K562 (cell line): ENCODE data around the gene MSANTD1. TPM values are rescaled to one million over a fixed set of nuclear protein-coding genes. Genes with fewer than 3 reads are reported as not detected.

Source experiments
- ATAC-seq: fragments of 200-7000 bp; cut with Tn5 transposase; 3 replicates; pipeline ENCODE4 v1.9.1; 2020; ENCODE audit warnings: moderate library complexity
- BruUV-seq: library from RNA; stranded (reverse); fragments of 400-500 nt; replicated peaks from 2 replicates; lab custom pipeline; 2021; lab: Mats Ljungman, UMichigan
- CTCF ChIA-PET: fragments of 300-600 bp; formaldehyde crosslinking; extraction: SDS; loops from one replicate; lab custom pipeline; 2021; ENCODE audit warnings: low intra/inter-chr PET ratio; lab: Yijun Ruan, JAX
- POLR2A ChIA-PET: fragments of 300-600, 350-650 bp; sonication (Branson Sonifier 250); formaldehyde crosslinking; extraction: SDS; loops from one replicate; lab custom pipeline; 2021; ENCODE audit warnings: antibody characterized with exemption, inconsistent platforms; lab: Yijun Ruan, JAX
- DNase-seq, 4 experiments: peaks; one replicate each; pipeline versions ENCODE4 v3.0.0 to v3.0.0-alpha.2; 2011 to 2018; ENCODE audit warnings: low spot score in 3 of 4, mixed read lengths in 3 of 4; ENCODE audit errors: extremely low read depth in 1 of 4
- FAIRE-seq: peaks from 2 replicates; lab custom pipeline; 2011; peaks lifted over from hg19 to GRCh38; lab: Jason Lieb, UNC
- H2AFZ ChIP-seq: 2 replicates; pipeline ENCODE4 v1.6.0; 2011; ENCODE audit warnings: low read depth, low read length, control low read depth, inconsistent platforms
- H3K27ac ChIP-seq: fragments of 200-600 bp; 3 replicates; pipeline ENCODE4 v1.8.0; 2011; ENCODE audit warnings: low read depth, mild to moderate bottlenecking, control low read depth, inconsistent platforms, low read length, moderate library complexity, mixed read lengths; ENCODE audit errors: extremely low read depth
- H3K27me3 ChIP-seq, 2 experiments: fragments of 300-600 bp in 1 of 2; 2 replicates in 1 of 2; 3 replicates in 1 of 2; pipeline versions ENCODE4 v1.6.0 to v1.8.0; 2011; ENCODE audit warnings: inconsistent platforms in 2 of 2, low read length in 2 of 2, mild to moderate bottlenecking in 1 of 2, mixed read lengths in 1 of 2, moderate library complexity in 1 of 2; ENCODE audit not compliant: control insufficient read depth in 2 of 2, insufficient read depth in 2 of 2
- H3K36me3 ChIP-seq: fragments of 300-600 bp; 3 replicates; pipeline ENCODE4 v1.8.0; 2011; ENCODE audit warnings: mild to moderate bottlenecking, low read length, inconsistent platforms; ENCODE audit not compliant: control insufficient read depth, insufficient read depth
- H3K4me1 ChIP-seq, 2 experiments: fragments of 200-600 bp in 1 of 2; replicated peaks in 1 of 2; 2 replicates in 1 of 2; 3 replicates in 1 of 2; pipeline versions ENCODE4 v1.5.1 to v1.8.0; 2011; ENCODE audit warnings: inconsistent platforms in 2 of 2, low read length in 2 of 2, mild to moderate bottlenecking in 1 of 2, mixed read lengths in 1 of 2, moderate library complexity in 1 of 2; ENCODE audit not compliant: control insufficient read depth in 2 of 2, insufficient read depth in 2 of 2
- H3K4me2 ChIP-seq: 2 replicates; pipeline ENCODE4 v1.6.1; 2011; ENCODE audit warnings: low read length, control low read depth, inconsistent platforms, mixed read lengths; ENCODE audit not compliant: insufficient read depth
- H3K4me3 ChIP-seq: fragments of 200-600 bp; sonication (generic), shearing (Covaris generic); 2 replicates; pipeline ENCODE4 v1.5.1; 2016; ENCODE audit warnings: control low read depth, inconsistent platforms
- H3K79me2 ChIP-seq: fragments of 200-600 bp; 3 replicates; pipeline ENCODE4 v1.8.0; 2011; ENCODE audit warnings: low read length, inconsistent platforms; ENCODE audit not compliant: control insufficient read depth, insufficient read depth
- H3K9ac ChIP-seq, 2 experiments: 2 replicates each; pipeline versions ENCODE4 v1.6.0 to v1.6.1; 2011; ENCODE audit warnings: low read depth in 2 of 2, low read length in 2 of 2, control low read depth in 1 of 2, inconsistent platforms in 1 of 2, mild to moderate bottlenecking in 1 of 2, mixed read lengths in 1 of 2; ENCODE audit not compliant: insufficient read depth in 1 of 2
- H3K9me1 ChIP-seq: one replicate; pipeline ENCODE4 v1.6.0; 2011; ENCODE audit warnings: inconsistent platforms, mild to moderate bottlenecking, low read length, moderate library complexity; ENCODE audit not compliant: control insufficient read depth, insufficient read depth
- H3K9me3 ChIP-seq: replicated peaks from 2 replicates; pipeline ENCODE4 v1.5.1; 2011; ENCODE audit warnings: low read depth, low read length, inconsistent platforms; ENCODE audit not compliant: control insufficient read depth, insufficient read depth
- H4K20me1 ChIP-seq: replicated peaks from 2 replicates; pipeline ENCODE4 v1.6.1; 2011; ENCODE audit warnings: low read length, inconsistent platforms, mixed read lengths; ENCODE audit not compliant: control insufficient read depth, insufficient read depth
- SMARCE1 ChIP-seq: fragments of 450-650 bp; IDR thresholded peaks from 2 replicates; pipeline ENCODE4 v1.7.1; 2016; ENCODE audit warnings: mild to moderate bottlenecking
- SOX6 ChIP-seq: fragments of 450-650 bp; IDR thresholded peaks from 2 replicates; pipeline ENCODE4 v1.6.1; 2014; ENCODE audit warnings: mild to moderate bottlenecking
- TEAD2 ChIP-seq: fragments of 450-650 bp; IDR thresholded peaks from 2 replicates; pipeline ENCODE4 v1.6.1; 2016; ENCODE audit warnings: missing genetic modification characterization, control low read depth, missing compliant biosample characterization
- XRCC3 ChIP-seq: fragments of 450-650 bp; IDR thresholded peaks from 2 replicates; pipeline ENCODE4 v1.6.1; 2017; ENCODE audit warnings: mild to moderate bottlenecking, moderate library complexity
- WGBS: fragments of 100-300 bp; shearing (Covaris generic); methylation state at CpG from one replicate; pipeline ENCODE4 v1.1.6; 2016; ENCODE audit warnings: low coverage, mixed read lengths; ENCODE audit not compliant: insufficient coverage; ENCODE audit errors: missing lambda C conversion rate; 5-methylcytosine and 5-hydroxymethylcytosine counted together
- in situ Hi-C: fragments of 300-500 bp; cut with MboI; formaldehyde crosslinking; loops from 4 replicates; pipeline ENCODE4 v1.15.0; 2018; ENCODE audit warnings: inconsistent platforms, mixed read lengths
- intact Hi-C: fragments of 100-400 bp; cut with micrococcal nuclease; formaldehyde crosslinking; loops from 2 replicates; pipeline ENCODE4 v1.14.2; 2022
- polyA plus RNA-seq, 8 experiments: library from polyadenylated mRNA; depleted of rRNA in 4 of 8; stranded (reverse) in 5 of 8; unstranded in 3 of 8; fragments of >200 nt; fragmentation: Nextera tagmentation in 2 of 8; fragmentation: Illumina TruSeq in 1 of 8; extraction: Ambion mirVana in 2 of 8; extraction: Trizol in 1 of 8; gene quantifications; 2 replicates each; pipeline versions ENCODE4 v1.2.1 to v1.2.3, GENCODE V29; 2011 to 2014; ENCODE audit warnings: inconsistent platforms in 1 of 8, missing spikeins in 1 of 8
- total RNA-seq, 7 experiments: library from RNA; depleted of rRNA in 6 of 7; stranded (reverse); fragments of >200 nt in 6 of 7; fragmentation: Illumina TruSeq in 2 of 7; extraction: Trizol in 2 of 7; gene quantifications; 2 replicates each; pipeline versions ENCODE4 v1.2.1 to v1.2.3, GENCODE V29; 2011 to 2021; ENCODE audit warnings: low replicate concordance in 1 of 7
- TF ChIP-seq, protein P1 (sequence below): sonication (generic); formaldehyde crosslinking; IDR thresholded peaks from 2 replicates; pipeline ENCODE4 v1.5.0; 2020; ENCODE audit warnings: missing genetic modification reagents
- TF ChIP-seq, protein P2 (sequence below): fragments of 450-650 bp; IDR thresholded peaks from 2 replicates; pipeline ENCODE4 v1.6.1; 2017; ENCODE audit warnings: antibody characterized with exemption
- TF ChIP-seq, protein P3 (sequence below): sonication (generic); formaldehyde crosslinking; IDR thresholded peaks from 2 replicates; pipeline ENCODE4 v1.9.0; 2022; ENCODE audit warnings: mild to moderate bottlenecking, missing genetic modification reagents
- TF ChIP-seq, protein P4 (sequence below): IDR thresholded peaks from 2 replicates; pipeline ENCODE4 v1.6.1; 2014; ENCODE audit warnings: antibody characterized with exemption

The MSANTD1 gene
- total and polyA plus RNA-seq, 9 of the 15 experiments (the other 6 are each of a cell fraction or from before 2014, with no cell fraction given): 0.04 to 0.09 (median 0.07) TPM; not detected in 6

DNA sequence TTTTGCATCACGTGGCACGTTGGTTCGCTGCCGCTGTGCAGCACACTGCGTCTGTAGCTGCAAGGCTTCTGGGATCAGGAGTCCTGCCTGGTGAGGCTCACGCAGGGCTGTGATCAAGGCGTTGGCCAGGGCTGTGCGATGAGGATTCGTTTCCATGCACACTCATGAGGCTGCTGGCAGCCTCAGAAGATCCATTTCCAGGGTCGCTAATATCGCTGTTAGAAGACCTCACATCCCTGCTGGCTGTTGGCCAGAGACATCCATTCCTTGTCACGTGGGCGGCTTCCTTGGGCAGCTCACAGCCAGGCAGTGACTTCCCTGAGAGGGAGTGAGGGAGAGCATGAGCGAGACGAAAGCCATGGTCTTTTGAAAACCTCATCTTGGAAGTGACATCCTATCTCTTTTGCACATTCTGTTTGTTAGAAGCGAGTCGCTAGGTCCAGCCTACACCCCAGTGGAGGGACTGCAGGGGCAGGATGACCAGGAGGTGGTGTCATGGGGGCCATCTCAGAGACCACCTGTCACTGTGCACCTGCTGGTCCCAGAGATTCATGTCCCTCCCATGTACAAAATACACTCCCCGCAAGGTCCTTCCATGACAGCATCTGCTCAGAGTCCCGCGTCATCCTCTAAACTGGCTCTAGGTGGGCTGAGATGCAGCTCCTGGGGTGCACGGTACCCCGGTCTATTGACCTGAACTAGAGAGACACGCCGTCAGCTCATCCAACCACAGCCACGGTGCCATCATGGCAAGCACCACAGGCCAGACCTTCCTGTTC lies 56.1 kb downstream of the MSANTD1 start:
- no peak; the same call in 2 of the 3 replicates for ATAC-seq
- Histone ChIP-seq H3K9me1 (no peaks in the 10 kb centered on the region), H4K20me1 (peaks cover 62% of the 10 kb centered on the region), H3K9ac (peak overlapping the region in 1 of 2 experiments; percentile 19; a peak in 1 of 4 replicates), H3K36me3 (no peaks in the 10 kb centered on the region), H3K27me3 (peaks cover 3 to 69% of the 10 kb centered on the region in 2 experiments; a peak in 2 of 5 replicates), H3K79me2 (no peaks in the 10 kb centered on the region), H3K9me3 (no peaks in the 10 kb centered on the region), H3K4me3 (no peak overlapping the region), H3K4me1 (peaks cover 10 to 14% of the 10 kb centered on the region in 2 experiments; a peak in 2 of 5 replicates), H3K27ac (no peak overlapping the region), H2AFZ (no peak overlapping the region), H3K4me2 (no peak overlapping the region)
- no TSS peak for BruUV-seq
- POLR2A ChIA-PET: interaction anchor here (0.7 kb wide), 1 partner anchor 9 kb away, joined by 4 read pairs; no protein-coding TSS in a partner anchor
- TF ChIP-seq, protein P1, sequence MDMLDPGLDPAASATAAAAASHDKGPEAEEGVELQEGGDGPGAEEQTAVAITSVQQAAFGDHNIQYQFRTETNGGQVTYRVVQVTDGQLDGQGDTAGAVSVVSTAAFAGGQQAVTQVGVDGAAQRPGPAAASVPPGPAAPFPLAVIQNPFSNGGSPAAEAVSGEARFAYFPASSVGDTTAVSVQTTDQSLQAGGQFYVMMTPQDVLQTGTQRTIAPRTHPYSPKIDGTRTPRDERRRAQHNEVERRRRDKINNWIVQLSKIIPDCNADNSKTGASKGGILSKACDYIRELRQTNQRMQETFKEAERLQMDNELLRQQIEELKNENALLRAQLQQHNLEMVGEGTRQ: peak; percentile 45
- TF ChIP-seq SMARCE1 (no peak), XRCC3 (no peak), TEAD2 (tag) (no peak), SOX6 (no peak)
- TF ChIP-seq, protein P2, sequence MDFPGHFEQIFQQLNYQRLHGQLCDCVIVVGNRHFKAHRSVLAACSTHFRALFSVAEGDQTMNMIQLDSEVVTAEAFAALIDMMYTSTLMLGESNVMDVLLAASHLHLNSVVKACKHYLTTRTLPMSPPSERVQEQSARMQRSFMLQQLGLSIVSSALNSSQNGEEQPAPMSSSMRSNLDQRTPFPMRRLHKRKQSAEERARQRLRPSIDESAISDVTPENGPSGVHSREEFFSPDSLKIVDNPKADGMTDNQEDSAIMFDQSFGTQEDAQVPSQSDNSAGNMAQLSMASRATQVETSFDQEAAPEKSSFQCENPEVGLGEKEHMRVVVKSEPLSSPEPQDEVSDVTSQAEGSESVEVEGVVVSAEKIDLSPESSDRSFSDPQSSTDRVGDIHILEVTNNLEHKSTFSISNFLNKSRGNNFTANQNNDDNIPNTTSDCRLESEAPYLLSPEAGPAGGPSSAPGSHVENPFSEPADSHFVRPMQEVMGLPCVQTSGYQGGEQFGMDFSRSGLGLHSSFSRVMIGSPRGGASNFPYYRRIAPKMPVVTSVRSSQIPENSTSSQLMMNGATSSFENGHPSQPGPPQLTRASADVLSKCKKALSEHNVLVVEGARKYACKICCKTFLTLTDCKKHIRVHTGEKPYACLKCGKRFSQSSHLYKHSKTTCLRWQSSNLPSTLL: no peak
- TF ChIP-seq, protein P3, sequence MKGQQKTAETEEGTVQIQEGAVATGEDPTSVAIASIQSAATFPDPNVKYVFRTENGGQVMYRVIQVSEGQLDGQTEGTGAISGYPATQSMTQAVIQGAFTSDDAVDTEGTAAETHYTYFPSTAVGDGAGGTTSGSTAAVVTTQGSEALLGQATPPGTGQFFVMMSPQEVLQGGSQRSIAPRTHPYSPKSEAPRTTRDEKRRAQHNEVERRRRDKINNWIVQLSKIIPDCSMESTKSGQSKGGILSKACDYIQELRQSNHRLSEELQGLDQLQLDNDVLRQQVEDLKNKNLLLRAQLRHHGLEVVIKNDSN: peak; percentile 30; the same call in 1 of the 2 replicates
- TF ChIP-seq, protein P4, sequence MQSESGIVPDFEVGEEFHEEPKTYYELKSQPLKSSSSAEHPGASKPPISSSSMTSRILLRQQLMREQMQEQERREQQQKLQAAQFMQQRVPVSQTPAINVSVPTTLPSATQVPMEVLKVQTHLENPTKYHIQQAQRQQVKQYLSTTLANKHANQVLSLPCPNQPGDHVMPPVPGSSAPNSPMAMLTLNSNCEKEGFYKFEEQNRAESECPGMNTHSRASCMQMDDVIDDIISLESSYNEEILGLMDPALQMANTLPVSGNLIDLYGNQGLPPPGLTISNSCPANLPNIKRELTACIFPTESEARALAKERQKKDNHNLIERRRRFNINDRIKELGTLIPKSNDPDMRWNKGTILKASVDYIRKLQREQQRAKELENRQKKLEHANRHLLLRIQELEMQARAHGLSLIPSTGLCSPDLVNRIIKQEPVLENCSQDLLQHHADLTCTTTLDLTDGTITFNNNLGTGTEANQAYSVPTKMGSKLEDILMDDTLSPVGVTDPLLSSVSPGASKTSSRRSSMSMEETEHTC: no peak
- no peak for FAIRE-seq
- in situ Hi-C loops: no loop called here
- 20% methylated on average over 25 of the region's 25 CpGs for WGBS
- CTCF ChIA-PET: no interaction called here
- intact Hi-C loops: no loop called here
- no peak for DNase-seq
